Heart left ventricle (tissue), 16 donors: ENCODE results near the gene ARHGAP40. TPM values are rescaled to one million over a fixed set of nuclear protein-coding genes. Genes with fewer than 3 reads are reported as not detected.

Source experiments
- ATAC-seq, 4 donors: fragments of 200-7000 bp; cut with Tn5 transposase; one replicate each; pipeline ENCODE4 v1.9.1; 2020 to 2022; ENCODE audit warnings: moderate library complexity in 4 of 4, mild to moderate bottlenecking in 3 of 4, moderate number of reproducible peaks in 1 of 4
- DNase-seq, 5 donors: peaks; one replicate each; pipeline ENCODE4 v3.0.0-alpha.2; 2020
- H3K27ac ChIP-seq, 12 donors: fragments of 200-600 bp; sonication (generic) in 4 of 12; one replicate each; pipeline versions ENCODE4 v1.5.0 to v1.8.0; 2016 to 2022; ENCODE audit warnings: mild to moderate bottlenecking in 2 of 12
- H3K27me3 ChIP-seq, 9 donors: fragments of 200-600 bp; sonication (generic) in 2 of 9; one replicate each; pipeline versions ENCODE4 v1.5.1 to v1.8.0; 2016 to 2022; ENCODE audit warnings: mild to moderate bottlenecking in 3 of 9
- H3K36me3 ChIP-seq, 9 donors: fragments of 200-600 bp; sonication (generic) in 2 of 9; one replicate each; pipeline versions ENCODE4 v1.5.0 to v1.8.0; 2018 to 2022; ENCODE audit warnings: mild to moderate bottlenecking in 2 of 9
- H3K4me1 ChIP-seq, 12 donors: fragments of 200-600 bp; sonication (generic) in 4 of 12; one replicate each; pipeline versions ENCODE4 v1.5.0 to v1.8.0; 2016 to 2022; ENCODE audit warnings: mild to moderate bottlenecking in 3 of 12
- H3K4me3 ChIP-seq, 12 donors: fragments of 200-600 bp; sonication (generic) in 4 of 12; one replicate each; pipeline versions ENCODE4 v1.5.0 to v1.8.0; 2017 to 2022; ENCODE audit warnings: mild to moderate bottlenecking in 9 of 12, moderate library complexity in 4 of 12
- H3K9me3 ChIP-seq, 12 donors: fragments of 200-600 bp; sonication (generic) in 4 of 12; one replicate each; pipeline versions ENCODE4 v1.5.0 to v1.8.0; 2016 to 2022; ENCODE audit warnings: mild to moderate bottlenecking in 1 of 12
- POLR2A ChIP-seq, 2 donors: fragments of 450-650 bp; IDR thresholded peaks; one replicate each; pipeline ENCODE4 v1.6.1; 2017; ENCODE audit warnings: antibody characterized with exemption in 2 of 2, mild to moderate bottlenecking in 2 of 2, moderate library complexity in 2 of 2
- WGBS, 4 donors: extraction: QIAGEN DNeasy Blood & Tissue Kit in 2 of 4; methylation state at CpG; one replicate each; pipeline versions ENCODE4 v1.1.5 to v1.1.7; 2013 to 2018; 5-methylcytosine and 5-hydroxymethylcytosine counted together
- intact Hi-C, 10 donors: fragments of 100-400 bp; cut with DNase I; formaldehyde crosslinking; loops; one replicate each; pipeline versions ENCODE4 v1.11.1 to v1.14.2; 2022
- long read RNA-seq, 3 donors: library from polyadenylated mRNA; unstranded; transcript quantifications; one replicate each; pipeline ENCODE4 v2.0.0, GENCODE V29; 2020 to 2021
- polyA plus RNA-seq, 2 donors: library from polyadenylated mRNA; stranded (reverse); fragments of 200-250 nt; gene quantifications; one replicate each; pipeline ENCODE4 v1.2.3, GENCODE V29; 2013
- total RNA-seq, 9 donors: library from RNA; depleted of rRNA in 2 of 9; stranded (reverse); fragments of >200 nt in 2 of 9; fragmentation: NEBNext Ultra II Directional in 3 of 9; extraction: Animal tissue kit (Norgen Biotek cat#: 25700) in 3 of 9; gene quantifications; one replicate each; pipeline versions ENCODE4 v1.1.0 to v1.2.4, GENCODE V29; 2016 to 2023
- TF ChIP-seq, protein P1 (sequence below), 12 donors: fragments of 200-600 bp; sonication (generic) in 4 of 12; IDR thresholded peaks; one replicate each; pipeline versions ENCODE4 v1.5.0 to v1.8.0; 2018 to 2022; ENCODE audit warnings: antibody characterized with exemption in 12 of 12, mild to moderate bottlenecking in 5 of 12
- donor health status: ischemic (EF 13 %, LVEDD 7.1; RV severe dilation, severe dysfunction).
- donor health status: healthy with polysubstance abuse.
- donor health status: DM: no; HTN: yes; CAD: no.
- donor health status: DM: no; HTN: no; CAD: no.
- donor health status: ischemic (EF 25% LVEDD 6.9; RV normal size, moderate dysfunction).
- donor health status: ischemic (EF 25% LVEDD 5.7; RV mildly dilated, moderate dysfunction).
- donor health status: healthy.
- donor health status: DM: yes; HTN: yes; CAD: no.
- donor health status: ischemic (EF 35%, LVEDD 5.7; RV mildly dilated, moderate dysfunction).
- donor health status: nonischemic (EF 11% LVEDD 7.7; RV severe dilation, severe dysfunction).
- donor health status: DM: yes; HTN: yes; CAD: no.
- donor health status: PGD.
- donor health status: ischemic (EF 29% LVEDD 5.4; RV normal size, mild dysfunction).
- donor health status: nonischemic (EF 23%, LVEDD 6.1; RV moderate dilation, normal function).

Gene ARHGAP40
- not detected for total RNA-seq
- under 1 TPM in 1 of 2 donors, not detected in 1; 0.03 TPM for polyA plus RNA-seq
- long read RNA-seq, donor 1, result 0 reads
- long read RNA-seq, donor 2, result 0 reads
- long read RNA-seq, donor 3, result 0 reads

DNA sequence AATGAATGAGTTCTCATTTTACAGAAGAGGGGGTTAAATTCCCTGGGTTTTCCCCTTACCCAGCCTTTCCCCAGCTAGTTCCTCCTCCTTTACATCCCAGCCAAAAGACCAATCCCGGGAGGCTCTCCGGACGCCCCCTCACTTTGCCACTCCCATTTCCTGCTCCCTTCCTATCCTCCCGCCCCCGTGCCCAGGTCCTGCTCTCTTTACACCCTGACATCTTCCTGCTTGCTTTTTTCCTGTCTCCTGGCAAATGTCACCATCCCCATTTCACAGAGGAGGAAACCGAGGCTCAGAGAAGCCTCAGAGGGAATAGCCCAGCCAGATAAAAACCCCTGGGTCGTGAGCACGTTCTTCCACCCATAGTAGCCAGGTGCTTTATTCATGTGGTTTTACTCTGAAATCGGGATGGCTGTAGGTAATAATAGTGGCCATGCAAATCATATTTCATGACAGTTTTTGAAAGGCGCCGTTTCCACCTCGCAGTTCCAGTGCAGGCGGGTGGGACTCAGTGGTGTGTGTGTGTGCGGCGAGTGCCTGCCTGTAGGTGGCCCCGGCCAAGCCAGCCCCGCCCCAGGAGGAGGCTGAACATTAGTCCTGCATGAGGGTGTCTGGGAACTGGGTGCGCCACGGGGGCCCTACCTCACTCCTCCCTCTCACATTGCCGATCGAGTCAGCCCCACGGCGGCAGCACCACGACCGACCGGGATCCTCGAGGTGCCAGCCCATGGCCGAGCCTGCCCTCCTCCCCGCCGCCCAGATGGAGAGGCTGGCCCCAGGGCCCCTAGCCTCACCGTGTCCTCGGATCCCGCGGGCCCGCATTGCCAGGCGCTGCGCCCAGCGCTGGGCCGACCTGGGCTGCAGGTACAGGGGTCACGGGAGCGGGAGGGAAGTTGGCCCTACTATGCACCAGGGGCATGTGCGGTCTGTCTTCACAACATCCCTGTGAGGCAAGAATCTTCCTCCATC lies at the start of gene ARHGAP40:
Gene ARHGAP40, plus strand, starts transcription at position 594 of the 969 bp plus-strand sequence.
- ATAC-seq (peak in 2 of 4 donors; percentile 30 to 50), DNase-seq (no peak)
- H3K27ac ChIP-seq, result no peak within 1 kb of the TSS
- no peak within 1 kb of the TSS for H3K4me3 ChIP-seq
- WGBS, 4 donors, result 18 to 24% (median 20%) methylated on average over 35 to 42 of the region's 42 CpGs
- H3K9me3 ChIP-seq, result no peaks in the 10 kb centered on the region
- H3K36me3 ChIP-seq, result no peaks in the 10 kb centered on the region
- intact Hi-C loops, result no loop called here
- peaks cover 6 to 53% (median 17%) of the 10 kb centered on the region in 9 donors for H3K27me3 ChIP-seq
- no peak for TF ChIP-seq POLR2A (IDR thresholded peaks at IDR 0.05)
- TF ChIP-seq, protein P1, sequence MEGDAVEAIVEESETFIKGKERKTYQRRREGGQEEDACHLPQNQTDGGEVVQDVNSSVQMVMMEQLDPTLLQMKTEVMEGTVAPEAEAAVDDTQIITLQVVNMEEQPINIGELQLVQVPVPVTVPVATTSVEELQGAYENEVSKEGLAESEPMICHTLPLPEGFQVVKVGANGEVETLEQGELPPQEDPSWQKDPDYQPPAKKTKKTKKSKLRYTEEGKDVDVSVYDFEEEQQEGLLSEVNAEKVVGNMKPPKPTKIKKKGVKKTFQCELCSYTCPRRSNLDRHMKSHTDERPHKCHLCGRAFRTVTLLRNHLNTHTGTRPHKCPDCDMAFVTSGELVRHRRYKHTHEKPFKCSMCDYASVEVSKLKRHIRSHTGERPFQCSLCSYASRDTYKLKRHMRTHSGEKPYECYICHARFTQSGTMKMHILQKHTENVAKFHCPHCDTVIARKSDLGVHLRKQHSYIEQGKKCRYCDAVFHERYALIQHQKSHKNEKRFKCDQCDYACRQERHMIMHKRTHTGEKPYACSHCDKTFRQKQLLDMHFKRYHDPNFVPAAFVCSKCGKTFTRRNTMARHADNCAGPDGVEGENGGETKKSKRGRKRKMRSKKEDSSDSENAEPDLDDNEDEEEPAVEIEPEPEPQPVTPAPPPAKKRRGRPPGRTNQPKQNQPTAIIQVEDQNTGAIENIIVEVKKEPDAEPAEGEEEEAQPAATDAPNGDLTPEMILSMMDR (IDR thresholded peaks at IDR 0.05), result no peak
- peaks cover 0 to 11% (median 0%) of the 10 kb centered on the region in 12 donors for H3K4me1 ChIP-seq

DNA sequence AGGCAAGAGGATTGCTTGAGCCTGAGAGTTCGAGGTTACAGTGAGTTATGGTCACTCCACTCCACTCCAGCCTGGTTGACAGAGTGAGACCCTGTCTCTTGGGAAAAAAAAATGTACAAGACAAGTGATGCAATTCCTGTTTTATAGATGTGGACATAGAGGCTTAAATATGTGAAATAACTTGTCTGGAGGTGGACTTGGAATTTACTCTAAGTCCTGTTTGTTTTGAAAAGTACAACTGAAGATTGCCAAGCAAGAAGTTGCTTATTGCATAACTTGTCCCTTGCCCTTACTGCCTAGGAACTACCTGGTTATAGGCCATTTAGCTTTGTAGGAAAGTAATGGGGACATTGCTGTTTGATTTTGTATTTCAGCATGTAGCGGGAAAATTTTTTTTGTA lies 46.6 kb upstream of the ARHGAP40 start:
- TF ChIP-seq POLR2A (IDR thresholded peaks at IDR 0.05), result no peak
- TF ChIP-seq, protein P1 (IDR thresholded peaks at IDR 0.05), result no peak
- Histone ChIP-seq H3K4me3 (no peak overlapping the region), H3K4me1 (no peaks in the 10 kb centered on the region), H3K36me3 (peaks cover 0 to 100% (median 98%) of the 10 kb centered on the region in 9 donors), H3K27ac (no peak overlapping the region), H3K9me3 (peaks cover 0 to 6% (median 0%) of the 10 kb centered on the region in 12 donors), H3K27me3 (no peaks in the 10 kb centered on the region)
- ATAC-seq (no peak), DNase-seq (no peak)
- WGBS, 4 donors, result 95 to 100% (median 98%) methylated on average over 2 of the region's 2 CpGs
- intact Hi-C loops, result no loop called here

DNA sequence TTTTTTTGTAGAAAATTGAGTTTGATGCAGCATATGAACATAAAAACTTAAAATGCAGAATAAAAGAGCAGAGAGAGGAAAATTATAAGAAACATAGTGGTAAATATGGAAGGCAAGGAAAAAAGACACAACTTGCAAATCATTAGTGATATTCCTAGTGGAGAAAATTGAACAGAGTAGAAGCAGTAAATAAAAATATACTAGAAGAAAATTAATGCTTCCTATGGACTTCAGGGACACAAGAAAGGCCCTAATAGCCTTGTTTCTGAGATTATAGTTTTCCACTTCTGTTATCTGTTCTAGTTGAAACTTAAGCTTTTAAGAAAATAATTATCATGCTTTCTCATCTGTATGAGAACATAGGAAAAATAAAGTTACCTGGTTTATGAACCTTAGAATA lies 46.2 kb upstream of the ARHGAP40 start:
- Histone ChIP-seq H3K36me3 (peaks cover 0 to 100% (median 98%) of the 10 kb centered on the region in 9 donors), H3K4me1 (no peaks in the 10 kb centered on the region), H3K27me3 (no peaks in the 10 kb centered on the region), H3K27ac (no peak overlapping the region), H3K4me3 (no peak overlapping the region), H3K9me3 (peaks cover 0 to 6% (median 0%) of the 10 kb centered on the region in 12 donors)
- TF ChIP-seq POLR2A (IDR thresholded peaks at IDR 0.05), result no peak
- TF ChIP-seq, protein P1 (IDR thresholded peaks at IDR 0.05), result no peak
- DNase-seq (no peak), ATAC-seq (no peak)
- intact Hi-C loops, result no loop called here

DNA sequence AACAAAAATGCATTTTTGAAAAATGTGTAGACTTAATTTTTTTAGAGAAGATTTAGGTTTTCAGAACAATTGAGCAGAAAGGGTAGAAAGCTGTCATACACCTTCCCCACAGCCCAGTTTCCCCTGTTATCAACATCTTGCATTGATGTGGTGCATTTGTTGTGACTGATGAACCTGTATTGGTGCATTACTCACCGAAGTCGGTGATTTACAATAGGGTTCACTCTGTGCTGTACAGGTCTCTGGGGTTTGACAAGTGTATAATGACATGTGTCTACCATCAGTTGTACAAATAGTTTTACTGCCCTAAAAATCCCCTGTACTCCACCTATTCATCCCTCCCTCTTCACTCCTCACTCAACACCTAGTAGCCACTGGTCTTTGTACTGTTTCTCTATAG lies 44.4 kb upstream of the ARHGAP40 start:
- Histone ChIP-seq H3K27ac (no peak overlapping the region), H3K27me3 (no peaks in the 10 kb centered on the region), H3K4me1 (no peaks in the 10 kb centered on the region), H3K9me3 (peaks cover 0 to 6% (median 0%) of the 10 kb centered on the region in 12 donors), H3K36me3 (peaks cover 0 to 99% (median 96%) of the 10 kb centered on the region in 9 donors), H3K4me3 (no peak overlapping the region)
- DNase-seq, result no peak
- 89 to 100% (median 96%) methylated on average over 2 of the region's 2 CpGs for WGBS, 4 donors
- intact Hi-C loops, result no loop called here
- no peak for ATAC-seq
- TF ChIP-seq POLR2A (IDR thresholded peaks at IDR 0.05), result no peak
- TF ChIP-seq, protein P1 (IDR thresholded peaks at IDR 0.05), result no peak
